Esophagus squamous epithelium (tissue), 4 donors: Measurements from ENCODE around the gene PPP1R12C.

ENCODE experiments used
- CTCF ChIP-seq, 6 experiments: fragments of 450-650 bp in 4 of 6; fragments of 200-600 bp in 2 of 6; sonication (generic) in 2 of 6; IDR thresholded peaks; one replicate each; pipeline ENCODE4 v1.5.1; 2016 to 2019; ENCODE audit warnings: antibody characterized with exemption in 6 of 6, mild to moderate bottlenecking in 4 of 6, moderate library complexity in 4 of 6
- POLR2A ChIP-seq, 4 donors: fragments of 450-650 bp; IDR thresholded peaks; one replicate each; pipeline ENCODE4 v1.6.1; 2017; ENCODE audit warnings: antibody characterized with exemption in 4 of 4, mild to moderate bottlenecking in 4 of 4, moderate library complexity in 3 of 4

GRCh38 chr19:55053735-55054134, 63.7 kb downstream of the PPP1R12C start:
- no peak for TF ChIP-seq CTCF (IDR thresholded peaks at IDR 0.05)
- TF ChIP-seq POLR2A (IDR thresholded peaks at IDR 0.05), result no peak
